Caco-2 (cell line): ENCODE measurements around the gene TSSK2. TPM values are rescaled to one million over a fixed set of nuclear protein-coding genes. Genes with fewer than 3 reads are reported as not detected.

Source experiments
- BruUV-seq: library from RNA; stranded (reverse); fragments of 400-500 nt; replicated peaks from 2 replicates; lab custom pipeline; 2021; lab: Mats Ljungman, UMichigan
- CTCF ChIA-PET: fragments of 300-600 bp; sonication (Branson Sonifier 250); formaldehyde crosslinking; loops from one replicate; lab custom pipeline; 2022; ENCODE audit warnings: antibody characterized with exemption; lab: Charles Lee
- POLR2A ChIA-PET: fragments of 300-600 bp; sonication (Branson Sonifier 250); formaldehyde crosslinking; loops from one replicate; lab custom pipeline; 2022; ENCODE audit warnings: antibody characterized with exemption; lab: Charles Lee
- DNase-seq, 2 experiments: peaks; one replicate each; pipeline versions ENCODE4 v3.0.0 to v3.0.0-alpha.2; 2020 to 2022
- H3K27me3 ChIP-seq: replicated peaks from 2 replicates; pipeline ENCODE4 v1.6.0; 2011; ENCODE audit warnings: low read length; ENCODE audit not compliant: control insufficient read depth, insufficient read depth
- H3K36me3 ChIP-seq: 2 replicates; pipeline ENCODE4 v1.5.1; 2011; ENCODE audit warnings: low read length; ENCODE audit not compliant: control insufficient read depth, insufficient read depth
- H3K4me1 ChIP-seq: fragments of 250-450 bp; sonication (Bioruptor Pico); 2 replicates; pipeline ENCODE4 v1.5.1; 2020; ENCODE audit warnings: mild to moderate bottlenecking
- H3K4me3 ChIP-seq: 2 replicates; pipeline ENCODE4 v1.5.1; 2011; ENCODE audit warnings: low read depth, mild to moderate bottlenecking, control low read depth, low read length
- H3K9me3 ChIP-seq: fragments of 250-450 bp; sonication (Bioruptor Pico); 2 replicates; pipeline ENCODE4 v1.5.1; 2020; ENCODE audit warnings: mild to moderate bottlenecking, moderate library complexity
- H3K27ac Mint-ChIP-seq: one replicate; pipeline ENCODE4 v1.8.0; 2022; ENCODE audit warnings: mixed read lengths; ENCODE audit not compliant: unreplicated experiment
- H3K27me3 Mint-ChIP-seq: one replicate; pipeline ENCODE4 v1.8.0; 2022; ENCODE audit warnings: mixed read lengths; ENCODE audit not compliant: insufficient read depth, unreplicated experiment
- H3K36me3 Mint-ChIP-seq: one replicate; pipeline ENCODE4 v1.8.0; 2022; ENCODE audit warnings: mild to moderate bottlenecking, mixed read lengths; ENCODE audit not compliant: insufficient read depth, unreplicated experiment
- H3K4me1 Mint-ChIP-seq: one replicate; pipeline ENCODE4 v1.8.0; 2022; ENCODE audit warnings: low read depth, mixed read lengths; ENCODE audit not compliant: unreplicated experiment
- H3K4me3 Mint-ChIP-seq: one replicate; pipeline ENCODE4 v1.8.0; 2022; ENCODE audit warnings: mild to moderate bottlenecking, moderate library complexity, mixed read lengths; ENCODE audit not compliant: unreplicated experiment
- H3K9me3 Mint-ChIP-seq: one replicate; pipeline ENCODE4 v1.8.0; 2022; ENCODE audit warnings: mixed read lengths; ENCODE audit not compliant: unreplicated experiment
- CTCF ChIP-seq, 2 experiments: fragments of 200-600 bp in 1 of 2; IDR thresholded peaks; 1 replicate in 1 of 2; 2 replicates in 1 of 2; pipeline versions ENCODE4 v1.5.1 to v1.8.0; 2011 to 2022; ENCODE audit warnings: antibody characterized with exemption in 1 of 2, control low read depth in 1 of 2, inconsistent platforms in 1 of 2, low read depth in 1 of 2, low read length in 1 of 2, mild to moderate bottlenecking in 1 of 2, moderate library complexity in 1 of 2; ENCODE audit not compliant: insufficient read depth in 1 of 2, severe bottlenecking in 1 of 2, unreplicated experiment in 1 of 2
- intact Hi-C: fragments of 100-400 bp; cut with micrococcal nuclease; formaldehyde crosslinking; loops from one replicate; pipeline ENCODE4 v1.10.0; 2022; ENCODE audit not compliant: unreplicated experiment
- total RNA-seq: library from RNA; stranded (reverse); gene quantifications from 2 replicates; pipeline ENCODE4 v1.2.3, GENCODE V29; 2022

TSSK2 gene
- total RNA-seq, 1 experiment from 2014 or later: not detected

GRCh38 chr22:19098157-19098556, 33.0 kb upstream of the TSSK2 start:
- no peak overlapping the region for H3K4me3 Mint-ChIP-seq
- H3K9me3 Mint-ChIP-seq: no peaks in the 10 kb centered on the region
- Histone ChIP-seq H3K4me3 (no peak overlapping the region), H3K9me3 (no peaks in the 10 kb centered on the region), H3K27me3 (no peaks in the 10 kb centered on the region), H3K4me1 (no peaks in the 10 kb centered on the region), H3K36me3 (no peaks in the 10 kb centered on the region)
- BruUV-seq: no TSS peak
- CTCF ChIA-PET: interaction anchor here (1.5 kb wide), 1 partner anchor 7 kb away, joined by 3 read pairs; no protein-coding TSS in a partner anchor
- no peaks in the 10 kb centered on the region for H3K4me1 Mint-ChIP-seq
- POLR2A ChIA-PET: no interaction called here
- intact Hi-C loops: no loop called here
- H3K27me3 Mint-ChIP-seq: no peaks in the 10 kb centered on the region
- DNase-seq: no peak
- H3K36me3 Mint-ChIP-seq: peaks cover 30% of the 10 kb centered on the region
- H3K27ac Mint-ChIP-seq: no peak overlapping the region
- TF ChIP-seq CTCF (IDR thresholded peaks at IDR 0.05; ENCODE audit: insufficient read depth in 1 of 2, low read depth in 1 of 2, low read length in 1 of 2, severe bottlenecking in 1 of 2, unreplicated experiment in 1 of 2): no peak

- no peaks in the 10 kb centered on the region for H3K27me3 ChIP-seq
- DNase-seq: no peak
- H3K4me3 ChIP-seq: no peak overlapping the region
- no TSS peak for BruUV-seq
- no peak for TF ChIP-seq CTCF (IDR thresholded peaks at IDR 0.05; ENCODE audit: insufficient read depth in 1 of 2, low read depth in 1 of 2, low read length in 1 of 2, severe bottlenecking in 1 of 2, unreplicated experiment in 1 of 2)
- POLR2A ChIA-PET: no interaction called here
- Mint-ChIP-seq H3K36me3 (peaks cover 13% of the 10 kb centered on the region), H3K27ac (no peak overlapping the region), H3K4me1 (peaks cover 5% of the 10 kb centered on the region), H3K4me3 (no peak overlapping the region), H3K27me3 (no peaks in the 10 kb centered on the region), H3K9me3 (no peaks in the 10 kb centered on the region)
- H3K9me3 ChIP-seq: no peaks in the 10 kb centered on the region
- H3K4me1 ChIP-seq: peaks cover under 1% of the 10 kb centered on the region; the same call in 1 of the 2 replicates
- H3K36me3 ChIP-seq: no peaks in the 10 kb centered on the region
- intact Hi-C loops: no loop called here
- CTCF ChIA-PET: no interaction called here
Observed at GRCh38 chr22:19103880-19104821, 27.0 kb upstream of the TSSK2 start.

GRCh38 chr22:19105456-19105855, 25.7 kb upstream of the TSSK2 start:
- Histone ChIP-seq H3K4me1 (peaks cover 9% of the 10 kb centered on the region; the same call in 1 of the 2 replicates), H3K27me3 (no peaks in the 10 kb centered on the region), H3K4me3 (no peak overlapping the region), H3K9me3 (no peaks in the 10 kb centered on the region), H3K36me3 (no peaks in the 10 kb centered on the region)
- no peak overlapping the region for H3K27ac Mint-ChIP-seq
- intact Hi-C loops: no loop called here
- peaks cover 8% of the 10 kb centered on the region for H3K36me3 Mint-ChIP-seq
- no TSS peak for BruUV-seq
- ChIA-PET POLR2A (no interaction called here), CTCF (no interaction called here)
- H3K27me3 Mint-ChIP-seq: no peaks in the 10 kb centered on the region
- DNase-seq: no peak
- no peak for TF ChIP-seq CTCF (IDR thresholded peaks at IDR 0.05; ENCODE audit: insufficient read depth in 1 of 2, low read depth in 1 of 2, low read length in 1 of 2, severe bottlenecking in 1 of 2, unreplicated experiment in 1 of 2)
- H3K4me1 Mint-ChIP-seq: peaks cover 5% of the 10 kb centered on the region
- H3K9me3 Mint-ChIP-seq: no peaks in the 10 kb centered on the region
- no peak overlapping the region for H3K4me3 Mint-ChIP-seq
